Thoracic aorta (tissue), 2 donors: ENCODE measurements around the gene SPON1. TPM values are rescaled to one million over a fixed set of nuclear protein-coding genes. Genes with fewer than 3 reads are reported as not detected.

Source experiments
- ATAC-seq: fragments of 150-250 bp; one replicate; pipeline ENCODE4 v1.8.0; 2017; ENCODE audit warnings: low read depth; ENCODE audit not compliant: insufficient number of reproducible peaks, low FRiP score
- DNase-seq: peaks from one replicate; pipeline ENCODE4 v3.0.0-alpha.2; 2020; ENCODE audit warnings: low spot score
- H3K27ac ChIP-seq, 2 donors: fragments of 200-600 bp; sonication (generic); 1 replicate in 1 of 2; 2 replicates in 1 of 2; pipeline ENCODE4 v1.5.1; 2016; ENCODE audit warnings: mild to moderate bottlenecking in 2 of 2, moderate library complexity in 2 of 2
- H3K27me3 ChIP-seq: fragments of 200-600 bp; sonication (generic); replicated peaks from 2 replicates; pipeline ENCODE4 v1.6.0; 2016; ENCODE audit warnings: mild to moderate bottlenecking; ENCODE audit not compliant: insufficient read depth
- H3K36me3 ChIP-seq: fragments of 200-600 bp; sonication (generic); one replicate; pipeline ENCODE4 v1.5.1; 2016
- H3K4me1 ChIP-seq, 2 donors: fragments of 200-600 bp; sonication (generic); 1 replicate in 1 of 2; 2 replicates in 1 of 2; pipeline versions ENCODE4 v1.5.1 to v1.6.0; 2016; ENCODE audit warnings: low read depth in 2 of 2, mild to moderate bottlenecking in 1 of 2; ENCODE audit not compliant: control insufficient read depth in 1 of 2
- H3K4me3 ChIP-seq: fragments of 200-600 bp; sonication (generic); 2 replicates; pipeline ENCODE4 v1.5.1; 2016; ENCODE audit warnings: mild to moderate bottlenecking
- H3K9me3 ChIP-seq: fragments of 200-600 bp; sonication (generic); 2 replicates; pipeline ENCODE4 v1.5.1; 2016
- total RNA-seq, 2 donors: library from RNA; depleted of rRNA; stranded (reverse); fragments of >200 nt; gene quantifications; one replicate each; pipeline versions ENCODE4 v1.1.0 to v1.2.3, GENCODE V29; 2016
- TF ChIP-seq, protein P1 (sequence below): fragments of 200-600 bp; sonication (generic); IDR thresholded peaks from one replicate; pipeline ENCODE4 v1.5.1; 2019; ENCODE audit warnings: antibody characterized with exemption

Gene SPON1
- total RNA-seq, 2 donors from 2014 or later, result 20.6 to 48.5 TPM

DNA sequence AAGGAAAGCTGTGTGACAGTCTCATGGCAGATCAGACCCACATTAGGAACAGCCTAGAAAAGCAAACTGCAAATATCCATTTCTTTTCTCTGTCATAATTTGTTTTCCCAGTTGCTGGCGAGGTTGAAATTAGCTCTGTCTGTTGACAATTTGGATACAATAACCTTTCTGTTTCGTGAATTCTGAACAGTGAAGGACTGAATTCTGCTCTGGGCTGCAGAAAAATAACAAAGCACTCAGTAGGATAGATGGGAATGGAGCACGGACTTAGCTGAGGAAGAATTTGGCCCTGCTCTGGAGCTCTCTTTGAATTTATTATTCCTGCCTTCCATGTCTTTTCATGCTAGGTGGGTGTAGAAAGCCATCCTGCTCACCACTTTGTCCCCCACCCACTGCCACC lies 256.2 kb downstream of the SPON1 start:
- H3K9me3 ChIP-seq, result no peaks in the 10 kb centered on the region
- H3K36me3 ChIP-seq, result no peaks in the 10 kb centered on the region
- DNase-seq (no peak), ATAC-seq (no peak)
- no peaks in the 10 kb centered on the region for H3K4me1 ChIP-seq
- H3K27ac ChIP-seq, result no peak overlapping the region
- TF ChIP-seq, protein P1, sequence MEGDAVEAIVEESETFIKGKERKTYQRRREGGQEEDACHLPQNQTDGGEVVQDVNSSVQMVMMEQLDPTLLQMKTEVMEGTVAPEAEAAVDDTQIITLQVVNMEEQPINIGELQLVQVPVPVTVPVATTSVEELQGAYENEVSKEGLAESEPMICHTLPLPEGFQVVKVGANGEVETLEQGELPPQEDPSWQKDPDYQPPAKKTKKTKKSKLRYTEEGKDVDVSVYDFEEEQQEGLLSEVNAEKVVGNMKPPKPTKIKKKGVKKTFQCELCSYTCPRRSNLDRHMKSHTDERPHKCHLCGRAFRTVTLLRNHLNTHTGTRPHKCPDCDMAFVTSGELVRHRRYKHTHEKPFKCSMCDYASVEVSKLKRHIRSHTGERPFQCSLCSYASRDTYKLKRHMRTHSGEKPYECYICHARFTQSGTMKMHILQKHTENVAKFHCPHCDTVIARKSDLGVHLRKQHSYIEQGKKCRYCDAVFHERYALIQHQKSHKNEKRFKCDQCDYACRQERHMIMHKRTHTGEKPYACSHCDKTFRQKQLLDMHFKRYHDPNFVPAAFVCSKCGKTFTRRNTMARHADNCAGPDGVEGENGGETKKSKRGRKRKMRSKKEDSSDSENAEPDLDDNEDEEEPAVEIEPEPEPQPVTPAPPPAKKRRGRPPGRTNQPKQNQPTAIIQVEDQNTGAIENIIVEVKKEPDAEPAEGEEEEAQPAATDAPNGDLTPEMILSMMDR, result no peak
- no peak overlapping the region for H3K4me3 ChIP-seq
- no peaks in the 10 kb centered on the region for H3K27me3 ChIP-seq

DNA sequence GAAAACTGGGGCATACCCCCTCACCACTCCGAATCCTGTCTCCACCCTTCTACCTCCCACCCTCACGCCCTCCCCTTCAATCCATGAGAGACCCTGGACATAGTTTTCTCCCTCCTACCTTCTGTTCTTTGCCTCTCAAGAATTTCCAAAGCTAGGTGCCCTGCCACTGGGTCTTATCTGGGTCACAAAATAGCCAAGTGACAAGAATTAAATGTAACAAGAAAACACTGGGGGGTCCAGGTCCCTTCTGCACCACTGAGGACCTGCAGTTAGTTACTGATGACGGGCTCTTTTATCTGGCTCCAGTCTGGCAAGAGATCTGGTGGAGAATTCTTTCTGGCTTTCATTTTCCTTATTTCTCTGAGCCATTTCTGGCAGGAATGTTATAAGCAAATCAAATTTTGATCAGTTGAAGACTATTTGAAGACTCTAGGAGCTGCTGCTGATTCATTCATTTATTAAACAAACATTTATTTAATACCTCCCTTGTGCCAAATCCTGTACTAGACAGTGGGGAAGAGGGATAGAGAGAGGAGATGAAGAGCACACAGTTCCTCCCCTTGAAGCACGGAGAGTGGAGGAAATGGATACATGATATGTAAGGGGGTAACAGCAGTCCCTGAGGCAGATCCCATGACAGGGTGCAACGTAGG lies 261.2 kb downstream of the SPON1 start:
- ATAC-seq, result no peak
- TF ChIP-seq, protein P1, result no peak

DNA sequence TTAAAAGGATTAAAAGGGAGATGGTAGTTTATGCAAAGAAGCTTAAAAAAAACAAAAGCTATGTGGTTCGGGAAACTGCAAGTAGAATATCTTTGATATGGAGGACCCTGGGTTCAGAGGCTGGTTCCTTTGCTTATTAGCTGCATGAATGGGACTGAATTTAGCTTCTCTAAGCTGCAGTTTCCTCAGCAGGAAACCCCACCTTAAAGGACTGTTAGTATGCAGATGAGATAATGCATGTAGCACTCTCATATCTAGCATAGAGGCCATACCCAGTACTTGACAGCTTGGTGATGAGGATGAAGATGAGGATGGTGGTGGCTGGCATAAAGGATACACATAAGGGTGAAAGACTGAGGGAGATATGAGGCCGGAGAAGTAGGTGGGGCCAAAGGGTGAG lies 261.9 kb downstream of the SPON1 start:
- TF ChIP-seq, protein P1, result no peak
- no peaks in the 10 kb centered on the region for H3K36me3 ChIP-seq
- no peaks in the 10 kb centered on the region for H3K27me3 ChIP-seq
- ATAC-seq (no peak), DNase-seq (no peak)
- H3K9me3 ChIP-seq, result no peaks in the 10 kb centered on the region
- no peak overlapping the region for H3K4me3 ChIP-seq
- H3K27ac ChIP-seq, result no peak overlapping the region
- no peaks in the 10 kb centered on the region for H3K4me1 ChIP-seq

More for the DNA sequence above, 261.2 kb downstream of the SPON1 start:
- H3K9me3 ChIP-seq, result no peaks in the 10 kb centered on the region
- H3K4me1 ChIP-seq, result no peaks in the 10 kb centered on the region
- no peak overlapping the region for H3K4me3 ChIP-seq
- H3K36me3 ChIP-seq, result no peaks in the 10 kb centered on the region
- H3K27ac ChIP-seq, result no peak overlapping the region
- no peaks in the 10 kb centered on the region for H3K27me3 ChIP-seq
- no peak for DNase-seq

DNA sequence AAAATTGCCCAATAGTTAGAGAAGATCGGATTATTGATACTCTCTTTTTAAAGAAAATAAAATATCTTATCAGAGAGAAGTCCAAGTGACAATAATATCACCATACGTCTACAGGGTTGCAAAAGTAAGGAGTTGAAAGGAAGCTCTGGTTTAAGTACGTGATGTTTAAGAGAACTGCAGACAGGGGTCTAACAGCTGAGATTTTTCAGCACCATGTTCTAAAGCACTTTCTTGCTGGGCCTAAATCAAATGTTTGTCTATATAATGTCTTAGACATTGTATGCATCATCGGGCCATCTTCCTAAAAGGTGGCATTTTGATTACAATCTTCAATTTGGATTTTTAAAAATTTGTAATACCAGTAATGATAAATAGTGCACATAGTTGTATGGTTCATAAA lies 263.1 kb downstream of the SPON1 start:
- DNase-seq, result no peak
- H3K36me3 ChIP-seq, result no peaks in the 10 kb centered on the region
- H3K27ac ChIP-seq, result no peak overlapping the region
- H3K4me3 ChIP-seq, result no peak overlapping the region
- no peak for ATAC-seq
- TF ChIP-seq, protein P1, result no peak
- no peaks in the 10 kb centered on the region for H3K4me1 ChIP-seq
- H3K9me3 ChIP-seq, result no peaks in the 10 kb centered on the region
- no peaks in the 10 kb centered on the region for H3K27me3 ChIP-seq

DNA sequence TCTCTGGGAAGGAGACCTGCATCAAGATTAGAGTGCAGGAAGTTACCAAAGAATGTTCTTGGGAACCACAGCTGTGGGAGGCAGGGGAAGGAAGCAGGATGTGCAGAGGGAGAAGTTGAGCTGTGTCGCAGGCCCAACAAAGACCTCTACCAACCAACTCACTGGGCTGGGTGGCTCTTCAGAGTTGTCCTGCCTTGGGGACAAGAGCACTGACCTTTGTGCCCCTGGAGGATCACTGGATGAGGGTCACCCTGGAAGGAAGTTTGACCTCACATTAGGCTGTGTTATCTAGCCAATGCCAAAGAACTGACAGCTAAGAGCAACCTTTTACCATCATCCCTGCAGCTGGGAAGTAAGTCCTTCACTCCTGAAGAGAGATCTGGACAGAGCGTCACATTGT lies 265.8 kb downstream of the SPON1 start:
- H3K27ac ChIP-seq, result no peak overlapping the region
- DNase-seq, result no peak

More for the DNA sequence above, 265.8 kb downstream of the SPON1 start:
- ATAC-seq, result no peak
- Histone ChIP-seq H3K27me3 (no peaks in the 10 kb centered on the region), H3K4me3 (no peak overlapping the region), H3K36me3 (no peaks in the 10 kb centered on the region), H3K9me3 (no peaks in the 10 kb centered on the region), H3K4me1 (no peaks in the 10 kb centered on the region)
- TF ChIP-seq, protein P1, result no peak
